GM12801 (cell line): ENCODE results near the gene EZH2.

Experiments used
- CTCF ChIP-seq: IDR thresholded peaks from one replicate; pipeline ENCODE4 v1.5.1; 2011; ENCODE audit warnings: control low read depth; ENCODE audit not compliant: insufficient read length; ENCODE audit errors: extremely low read depth

Gene EZH2

DNA sequence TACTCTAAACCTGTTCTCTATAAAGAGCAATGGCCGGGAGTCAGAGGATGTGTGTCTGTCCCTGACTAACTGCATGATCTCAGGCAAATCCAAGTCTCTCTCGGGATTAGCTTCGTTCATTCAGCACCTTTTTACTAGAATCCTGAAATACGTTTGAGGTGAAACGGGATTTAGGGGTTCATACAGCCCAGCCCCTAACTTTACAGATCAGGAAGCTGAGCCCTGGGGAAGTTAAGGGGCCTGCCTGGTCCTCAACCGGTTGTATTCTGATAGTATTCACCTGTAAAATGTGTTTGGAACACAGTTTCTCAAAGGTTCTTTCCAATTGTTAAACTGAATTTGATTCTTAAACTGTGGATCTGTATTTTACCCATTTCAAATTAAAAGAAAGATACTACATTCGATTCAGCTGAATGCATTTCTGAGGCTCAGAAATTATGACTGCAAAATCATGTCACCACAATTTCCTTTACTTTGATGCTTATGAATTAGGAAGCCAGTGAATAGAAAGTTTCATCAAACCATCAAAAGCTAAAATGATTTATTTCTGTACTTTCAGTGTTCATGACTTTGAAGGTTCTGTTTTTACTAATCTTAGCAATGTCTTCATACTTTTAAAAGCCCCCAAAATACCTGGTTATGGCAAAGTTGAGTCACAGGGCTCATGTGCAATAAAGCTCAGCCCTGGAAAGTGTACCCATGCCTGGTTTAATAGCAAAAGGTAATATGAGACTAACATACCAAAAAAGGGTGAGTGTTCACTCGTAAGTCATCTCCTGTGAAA, 28.9 kb upstream of the EZH2 start:
- no peak for TF ChIP-seq CTCF

- TF ChIP-seq CTCF: no peak
Observed at GRCh38 chr7:148912151-148912550, 28.1 kb upstream of the EZH2 start.

DNA sequence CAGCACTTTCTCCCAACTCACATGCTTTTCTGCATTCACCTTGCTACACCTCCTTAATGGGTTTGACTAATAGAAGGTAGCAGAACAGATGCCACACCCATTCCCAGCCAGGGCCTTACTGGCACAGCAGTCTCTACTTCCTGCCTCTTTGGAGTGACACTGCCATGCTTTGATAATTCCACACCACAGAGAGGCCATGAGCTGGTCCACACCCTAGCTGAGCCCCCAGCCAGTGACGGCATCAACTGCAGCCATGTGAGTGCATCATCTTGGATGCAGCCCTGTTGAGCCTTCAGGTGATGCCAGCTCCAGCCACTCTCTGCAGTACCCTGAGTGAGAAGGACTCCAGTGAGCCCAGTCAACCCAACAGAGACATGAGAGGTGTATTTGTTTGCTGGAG, 27.5 kb upstream of the EZH2 start:
- no peak for TF ChIP-seq CTCF

DNA sequence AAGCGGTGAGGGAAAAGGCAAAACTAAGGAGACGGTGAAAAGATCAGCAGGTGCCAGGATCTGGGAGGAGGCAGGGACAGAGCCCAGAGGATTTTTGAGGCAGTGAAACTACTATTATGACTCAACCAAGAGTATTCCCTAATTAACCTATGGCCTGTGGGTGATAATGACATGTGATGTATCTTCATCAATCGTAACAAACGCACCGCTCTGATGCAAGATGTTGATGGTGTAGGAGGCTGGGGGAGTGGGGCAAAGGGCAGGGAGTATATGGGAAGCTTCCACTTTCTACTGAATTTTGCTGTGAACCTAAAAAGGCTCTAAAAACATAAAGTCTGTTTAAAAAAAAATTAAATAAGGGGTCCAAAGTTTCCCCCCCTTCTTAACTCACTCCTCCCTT, 25.5 kb upstream of the EZH2 start:
- TF ChIP-seq CTCF: no peak

GRCh38 chr7:148906707-148907498, 22.8 kb upstream of the EZH2 start:
- TF ChIP-seq CTCF: no peak

DNA sequence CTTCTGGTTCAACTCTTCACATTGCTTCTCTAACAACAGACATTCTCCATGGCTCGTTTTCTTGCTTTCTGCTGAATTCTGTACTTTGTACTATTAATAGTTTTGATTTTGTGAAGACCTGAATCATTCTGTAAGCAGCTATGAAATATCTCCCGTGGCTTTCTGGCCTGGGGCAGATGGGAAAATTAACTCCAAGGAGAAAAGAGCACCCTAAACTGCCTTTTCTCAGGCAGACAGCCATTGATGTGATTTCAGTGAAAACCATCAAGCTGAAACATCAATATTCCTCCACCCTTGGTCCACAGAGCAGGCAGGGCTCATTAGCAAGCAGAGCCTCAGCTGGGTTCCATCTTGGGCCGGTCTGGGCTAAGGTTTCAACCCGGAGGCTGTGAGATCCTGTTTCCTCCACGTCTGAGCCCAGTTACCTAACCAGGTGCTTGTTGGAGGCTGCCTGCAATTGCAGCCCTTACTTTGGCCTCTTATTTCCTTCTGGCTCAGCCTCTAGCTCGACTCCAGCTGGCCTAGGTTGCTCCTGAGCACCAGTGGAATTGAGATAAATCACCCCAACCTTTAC, 21.1 kb upstream of the EZH2 start:
- TF ChIP-seq CTCF: no peak

DNA sequence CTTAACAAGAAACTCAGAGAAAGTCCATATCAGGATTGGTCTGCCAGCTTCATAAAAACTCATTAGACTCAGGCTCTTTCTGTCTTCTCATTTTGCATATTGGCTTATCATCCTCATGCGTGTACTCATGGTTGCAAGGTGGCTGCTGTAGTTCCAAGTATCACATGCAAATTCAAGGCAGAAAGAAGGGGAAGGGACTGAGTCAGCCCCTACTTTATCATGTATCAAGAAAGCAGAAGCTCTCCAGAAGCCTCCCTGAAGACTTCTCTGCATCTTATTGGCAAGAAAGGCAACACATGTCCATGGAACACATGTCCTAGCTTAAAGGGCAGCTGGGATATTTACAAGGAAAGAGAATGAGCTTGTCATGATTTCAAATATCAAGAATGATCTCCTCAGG, 19.4 kb upstream of the EZH2 start:
- no peak for TF ChIP-seq CTCF
